GM18517 (cell line): ENCODE data around the gene LRRK1.

ENCODE experiments used
- ATAC-seq: cut with Tn5 transposase; IDR thresholded peaks from one replicate; pipeline ENCODE4 v1.9.1; 2021; ENCODE audit warnings: mild to moderate bottlenecking, moderate library complexity; ENCODE audit not compliant: unreplicated experiment

LRRK1 gene

GRCh38 chr15:101052031-101052620 lies 133.0 kb downstream of the LRRK1 start:
- no peak for ATAC-seq

DNA sequence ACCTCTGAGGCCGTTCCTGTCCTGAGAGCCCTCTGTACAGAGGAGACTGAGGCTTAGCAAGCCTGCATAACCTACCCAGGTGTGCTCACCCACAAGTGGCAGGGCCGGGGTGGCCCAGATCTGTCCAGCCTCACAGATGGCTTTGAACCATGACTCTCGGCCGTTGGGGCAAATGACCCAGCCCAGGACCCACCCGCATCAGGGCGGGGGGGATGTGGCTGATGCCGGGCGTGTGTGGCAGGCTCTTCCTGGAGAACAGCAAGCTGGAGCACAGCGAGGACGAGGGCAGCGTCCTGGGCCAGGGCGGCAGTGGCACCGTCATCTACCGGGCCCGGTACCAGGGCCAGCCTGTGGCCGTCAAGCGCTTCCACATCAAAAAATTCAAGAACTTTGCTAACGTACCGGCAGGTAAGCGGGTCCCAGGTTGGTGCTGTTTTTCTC lies 133.5 kb downstream of the LRRK1 start:
- ATAC-seq: no peak

GRCh38 chr15:101053261-101053660 lies 134.1 kb downstream of the LRRK1 start:
- ATAC-seq: no peak

- no peak for ATAC-seq
These were observed 135.0 kb downstream of the LRRK1 start for GRCh38 chr15:101054116-101054515.

- no peak for ATAC-seq
These were observed 135.8 kb downstream of the LRRK1 start for GRCh38 chr15:101054991-101055390.

DNA sequence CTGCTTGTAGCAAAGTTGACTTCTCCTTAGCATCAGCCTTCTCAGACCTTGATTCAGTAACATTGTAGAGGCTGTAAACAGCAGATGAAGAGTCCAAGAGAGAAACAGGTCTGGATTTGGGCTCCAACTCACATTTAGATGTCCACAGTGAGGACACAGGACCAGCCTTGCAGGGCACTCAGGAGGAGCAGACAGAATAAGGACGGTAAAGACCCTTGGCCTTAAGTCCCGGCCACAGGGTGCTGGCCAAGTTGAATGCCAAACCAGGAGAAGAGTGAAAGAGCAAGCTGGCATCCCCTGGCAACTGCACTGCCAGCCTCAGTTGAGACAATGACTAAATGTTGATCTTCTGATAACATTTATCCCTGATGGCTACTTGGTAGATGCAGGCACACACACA lies 136.3 kb downstream of the LRRK1 start:
- no peak for ATAC-seq

DNA sequence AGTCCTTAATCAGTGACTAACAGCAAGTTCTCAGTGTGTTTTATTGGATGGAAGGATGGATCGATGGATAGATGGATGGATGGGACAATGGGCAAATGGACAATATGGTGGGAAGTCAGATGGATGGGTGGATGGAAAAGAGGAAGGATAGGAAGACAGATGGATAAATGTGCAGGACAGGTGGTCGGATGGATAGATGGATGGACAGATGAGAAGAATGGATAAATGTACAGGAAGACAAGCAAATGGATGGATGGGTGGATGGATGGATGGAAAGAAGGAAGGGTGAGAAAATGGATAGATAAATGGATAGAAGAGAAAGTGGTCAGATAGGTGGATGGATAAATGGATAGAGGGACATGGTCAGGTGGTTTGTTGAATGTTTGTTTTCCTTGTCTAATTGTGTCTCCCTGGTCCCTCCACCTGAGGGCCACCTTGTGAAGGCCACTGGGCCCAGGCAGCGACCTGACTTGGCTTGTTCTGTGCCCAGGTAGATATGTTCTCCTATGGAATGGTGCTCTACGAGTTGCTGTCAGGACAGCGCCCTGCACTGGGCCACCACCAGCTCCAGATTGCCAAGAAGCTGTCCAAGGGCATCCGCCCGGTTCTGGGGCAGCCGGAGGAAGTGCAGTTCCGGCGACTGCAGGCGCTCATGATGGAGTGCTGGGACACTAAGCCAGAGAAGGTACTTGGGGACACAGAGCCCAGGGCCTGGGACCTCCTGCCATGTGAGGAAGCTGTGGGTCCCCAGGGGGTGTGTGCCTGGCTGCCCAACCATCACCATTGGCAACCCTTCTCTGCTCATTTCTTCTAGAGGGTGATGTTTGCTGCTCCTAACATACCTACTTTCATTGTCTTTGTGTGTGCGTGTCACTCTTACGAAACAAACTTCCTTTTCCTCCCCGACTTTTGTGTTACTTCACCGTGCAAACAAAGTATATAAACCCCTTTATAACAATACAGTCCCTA lies 137.5 kb downstream of the LRRK1 start:
- ATAC-seq: no peak

GRCh38 chr15:101057841-101058407 lies 138.8 kb downstream of the LRRK1 start:
- no peak for ATAC-seq

- no peak for ATAC-seq
These were observed 139.6 kb downstream of the LRRK1 start for GRCh38 chr15:101058735-101059134.

DNA sequence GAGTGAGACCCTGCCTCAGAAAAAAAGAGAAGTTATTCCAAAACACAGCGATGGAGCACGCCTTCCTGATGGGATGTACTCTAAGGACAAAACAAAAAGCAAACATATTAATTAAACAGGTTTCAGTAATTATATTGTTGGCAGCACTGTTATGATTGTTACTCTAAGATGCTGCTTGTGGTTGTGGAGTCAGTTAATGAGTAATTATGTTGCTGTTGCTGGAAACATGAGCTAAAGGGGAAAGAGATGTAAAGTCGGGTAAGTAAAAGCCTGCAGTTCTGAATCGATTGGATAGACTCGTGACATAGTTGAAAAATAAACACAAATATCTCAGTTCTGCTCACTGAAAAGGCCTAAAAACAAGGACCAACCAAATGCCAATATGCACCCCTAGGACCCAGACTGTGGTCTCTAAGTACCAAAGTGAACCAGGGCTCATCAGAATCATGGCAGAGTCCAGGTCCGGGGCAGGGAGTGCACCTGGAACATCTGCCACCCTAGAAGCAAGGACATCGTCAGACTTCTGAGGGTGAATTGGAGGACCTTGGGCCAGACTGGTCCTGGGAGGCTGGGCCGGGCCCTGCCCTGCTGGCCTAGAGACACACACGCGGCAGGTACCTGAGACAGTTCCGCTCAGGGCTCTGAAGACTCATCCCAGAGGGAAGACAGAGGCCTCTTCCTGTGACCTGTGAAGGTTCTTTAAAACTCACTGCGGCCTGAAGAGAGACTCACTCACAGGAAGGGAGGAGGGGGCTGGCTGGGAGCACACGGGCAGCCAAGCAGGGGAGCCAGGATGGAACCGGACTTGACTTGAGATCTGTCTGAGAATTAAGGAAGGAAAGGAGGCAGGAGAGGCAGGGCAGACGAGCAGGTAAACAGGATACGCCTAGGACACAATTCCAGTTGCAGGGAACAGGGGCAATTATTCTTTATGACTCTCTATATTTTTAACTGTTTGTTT lies 140.5 kb downstream of the LRRK1 start:
- ATAC-seq: no peak

GRCh38 chr15:101060576-101061551 lies 141.7 kb downstream of the LRRK1 start:
- no peak for ATAC-seq

DNA sequence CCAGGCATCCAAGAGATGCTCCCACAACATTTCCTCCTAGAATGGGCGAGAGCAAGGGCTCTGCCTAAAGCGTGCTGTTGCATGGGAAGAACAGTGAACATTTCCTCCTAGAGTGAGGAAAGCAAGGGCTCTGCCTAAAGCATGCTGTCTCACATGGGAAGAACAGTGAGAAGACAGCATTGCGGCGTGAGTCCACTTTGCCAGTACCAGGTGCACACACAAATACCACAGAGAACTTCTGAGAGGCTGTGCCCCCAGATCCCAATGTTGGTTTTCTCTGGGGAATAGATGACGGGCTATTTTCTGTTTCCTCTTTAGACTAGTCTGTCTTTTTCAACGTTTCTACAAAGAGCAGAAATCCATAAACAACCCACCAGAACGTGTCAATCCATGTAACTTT lies 142.9 kb downstream of the LRRK1 start:
- ATAC-seq: no peak

DNA sequence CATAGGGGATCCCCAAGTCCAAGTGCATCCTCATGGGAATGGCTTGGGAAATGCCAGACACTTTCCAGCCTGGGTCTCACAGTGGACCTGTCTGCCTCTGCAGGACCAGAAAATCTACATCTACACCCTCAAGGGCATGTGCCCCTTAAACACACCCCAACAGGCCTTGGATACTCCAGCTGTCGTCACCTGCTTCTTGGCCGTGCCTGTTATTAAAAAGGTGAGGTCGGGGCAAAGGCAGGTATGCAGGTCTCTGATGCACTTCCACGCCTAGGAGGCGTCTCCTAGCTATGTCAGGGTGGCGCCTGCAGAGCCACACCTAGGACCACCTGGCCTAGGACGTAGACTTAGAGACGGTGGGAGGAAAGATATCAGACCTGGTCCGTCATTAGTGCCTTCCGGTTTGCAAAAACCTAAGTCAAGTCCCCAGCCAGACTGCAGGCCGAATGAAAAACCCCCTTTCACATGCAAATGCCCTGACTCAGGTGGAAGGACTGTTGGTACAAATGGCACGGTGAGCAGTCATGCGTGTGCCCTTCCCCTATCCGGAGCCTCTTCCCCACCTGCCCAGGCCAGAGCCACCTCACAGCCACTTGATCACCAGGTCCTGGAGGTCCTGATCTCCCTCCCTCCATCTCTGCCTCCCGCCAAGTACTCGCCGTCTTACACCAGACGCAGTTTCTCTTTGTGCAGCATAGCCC lies 143.5 kb downstream of the LRRK1 start:
- no peak for ATAC-seq

DNA sequence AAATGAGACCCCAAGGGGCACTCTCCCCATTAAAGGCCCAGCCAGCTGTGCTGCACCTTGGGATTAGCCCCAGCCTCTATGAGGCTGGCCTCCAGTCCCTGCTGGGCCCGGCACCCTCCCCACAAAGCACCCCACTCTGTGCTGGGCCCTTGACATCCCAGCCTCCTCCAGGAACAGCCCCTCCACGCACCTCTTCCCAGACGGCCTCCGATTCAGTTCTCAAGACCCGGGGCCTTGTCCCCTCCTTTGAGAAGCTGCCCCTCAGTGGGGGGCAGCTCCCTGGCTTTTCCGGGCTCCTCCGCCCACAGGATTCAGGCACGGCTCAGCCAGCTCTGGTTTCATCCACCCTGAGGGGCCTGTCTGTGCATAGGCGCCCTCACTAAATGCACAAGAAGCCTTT lies 144.1 kb downstream of the LRRK1 start:
- ATAC-seq: no peak

- no peak for ATAC-seq
These were observed 145.0 kb downstream of the LRRK1 start for GRCh38 chr15:101063891-101064794.

DNA sequence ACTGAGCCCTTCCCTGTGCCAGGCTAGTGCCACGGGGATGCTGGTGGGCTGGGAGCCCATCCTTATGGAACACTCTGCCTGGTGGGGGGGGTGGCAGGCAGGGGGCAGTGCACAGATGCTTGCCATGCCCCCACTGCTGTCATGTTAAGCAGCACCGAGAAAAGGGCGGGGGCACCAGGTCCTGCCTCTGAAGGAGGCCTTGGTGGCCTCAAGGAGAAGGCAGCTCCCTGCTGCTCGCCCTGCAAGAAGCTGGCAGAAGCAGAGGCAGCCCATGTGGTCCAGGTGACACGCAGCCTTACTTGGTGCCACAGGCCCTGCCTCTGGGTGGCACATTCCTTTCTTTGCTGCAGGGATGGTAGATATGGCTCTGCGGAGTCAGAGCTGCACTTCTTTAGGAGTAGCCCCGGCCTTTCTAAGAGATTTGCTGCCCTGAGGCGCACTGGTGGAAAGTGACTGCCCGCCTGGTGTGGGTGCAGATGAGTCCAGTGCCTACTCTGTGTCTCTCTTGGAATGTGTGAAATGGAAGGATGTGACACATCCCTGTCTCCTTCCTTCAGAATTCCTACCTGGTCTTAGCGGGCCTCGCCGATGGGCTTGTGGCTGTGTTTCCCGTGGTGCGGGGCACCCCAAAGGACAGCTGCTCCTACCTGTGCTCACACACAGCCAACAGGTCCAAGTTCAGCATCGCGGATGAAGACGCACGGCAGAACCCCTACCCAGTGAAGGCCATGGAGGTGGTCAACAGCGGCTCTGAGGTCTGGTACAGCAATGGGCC lies 145.8 kb downstream of the LRRK1 start:
- ATAC-seq: no peak

- ATAC-seq: no peak
These were observed 146.5 kb downstream of the LRRK1 start for GRCh38 chr15:101065570-101066221.
